Endodermal cell (in vitro differentiated cells): ENCODE measurements around the gene MLANA. TPM values are rescaled to one million over a fixed set of nuclear protein-coding genes. Genes with fewer than 3 reads are reported as not detected.

Experiments used
- DNase-seq: peaks from one replicate; pipeline ENCODE4 v3.0.0-alpha.2; 2017
- H3K27ac ChIP-seq: 2 replicates; pipeline ENCODE4 v1.5.1; 2013; ENCODE audit warnings: mild to moderate bottlenecking, low read depth, low read length, moderate library complexity
- H3K27me3 ChIP-seq: 2 replicates; pipeline ENCODE4 v1.6.1; 2013; ENCODE audit warnings: mild to moderate bottlenecking, low read length, moderate library complexity; ENCODE audit not compliant: insufficient read depth, control insufficient read depth, poor library complexity, severe bottlenecking
- H3K36me3 ChIP-seq: 2 replicates; pipeline ENCODE4 v1.7.0; 2013; ENCODE audit warnings: mild to moderate bottlenecking, low read length, moderate library complexity; ENCODE audit not compliant: control insufficient read depth, insufficient read depth
- H3K4me1 ChIP-seq: one replicate; pipeline ENCODE4 v1.7.0; 2013; ENCODE audit warnings: low read length; ENCODE audit not compliant: control insufficient read depth, insufficient read depth
- H3K4me3 ChIP-seq: 2 replicates; pipeline ENCODE4 v1.5.1; 2013; ENCODE audit warnings: mild to moderate bottlenecking, low read length, moderate library complexity
- H3K9ac ChIP-seq: 2 replicates; pipeline ENCODE4 v1.6.1; 2013; ENCODE audit warnings: mild to moderate bottlenecking, low read length, moderate library complexity; ENCODE audit not compliant: poor library complexity, severe bottlenecking; ENCODE audit errors: extremely low read depth
- H3K9me3 ChIP-seq: 2 replicates; pipeline ENCODE4 v1.6.1; 2013; ENCODE audit warnings: mild to moderate bottlenecking, low read length, moderate library complexity; ENCODE audit not compliant: control insufficient read depth
- H3K27ac Mint-ChIP-seq: 2 replicates; pipeline ENCODE4 v1.8.0; 2020; ENCODE audit warnings: mixed read lengths
- H3K27me3 Mint-ChIP-seq: 2 replicates; pipeline ENCODE4 v1.8.0; 2021; ENCODE audit warnings: mild to moderate bottlenecking, mixed read lengths; ENCODE audit not compliant: insufficient read depth
- H3K36me3 Mint-ChIP-seq: 2 replicates; pipeline ENCODE4 v1.8.0; 2020; ENCODE audit warnings: low read depth, mixed read lengths
- H3K4me1 Mint-ChIP-seq: 2 replicates; pipeline ENCODE4 v1.8.0; 2020; ENCODE audit warnings: mixed read lengths
- H3K4me3 Mint-ChIP-seq: 2 replicates; pipeline ENCODE4 v1.8.0; 2020; ENCODE audit warnings: mild to moderate bottlenecking, moderate library complexity, mixed read lengths
- H3K9me3 Mint-ChIP-seq: 2 replicates; pipeline ENCODE4 v1.8.0; 2020; ENCODE audit warnings: mild to moderate bottlenecking, mixed read lengths
- CTCF ChIP-seq: fragments of 200-600 bp; sonication (generic); conservative IDR thresholded peaks from 2 replicates; pipeline ENCODE4 v1.5.0; 2021; ENCODE audit warnings: antibody characterized with exemption, mild to moderate bottlenecking
- WGBS, 2 experiments: methylation state at CpG; one replicate each; pipeline versions ENCODE4 v1.1.5 to v1.1.7; 2013; ENCODE audit warnings: missing lambda C conversion rate in 2 of 2, mixed read lengths in 1 of 2; ENCODE audit not compliant: insufficient coverage in 1 of 2, insufficient read length in 1 of 2; 5-methylcytosine and 5-hydroxymethylcytosine counted together
- total RNA-seq, 2 donors: library from RNA; stranded (reverse); fragmentation: NEBNext Ultra II Directional in 1 of 2; extraction: Animal tissue kit (Norgen Biotek cat#: 25700) in 1 of 2; gene quantifications; 2 replicates in 1 of 2; 3 replicates in 1 of 2; pipeline ENCODE4 v1.2.1, GENCODE V29; 2021

The MLANA gene
- total RNA-seq, 2 donors from 2014 or later: not detected

- no peaks in the 10 kb centered on the region for H3K27me3 ChIP-seq
- no peak overlapping the region for H3K4me3 ChIP-seq
- no peak for DNase-seq
- no peak overlapping the region for H3K9ac ChIP-seq
- H3K4me3 Mint-ChIP-seq: no peak overlapping the region
- H3K4me1 Mint-ChIP-seq: peaks cover 4% of the 10 kb centered on the region
- no peaks in the 10 kb centered on the region for H3K4me1 ChIP-seq
- no peak overlapping the region for H3K27ac ChIP-seq
- no peaks in the 10 kb centered on the region for H3K9me3 ChIP-seq
- TF ChIP-seq CTCF: no peak
- H3K9me3 Mint-ChIP-seq: no peaks in the 10 kb centered on the region
- H3K36me3 Mint-ChIP-seq: no peaks in the 10 kb centered on the region
- H3K36me3 ChIP-seq: no peaks in the 10 kb centered on the region
- H3K27ac Mint-ChIP-seq: no peak overlapping the region
- H3K27me3 Mint-ChIP-seq: peaks cover 6% of the 10 kb centered on the region
- WGBS, 2 experiments: 88 to 100% methylated on average over 1 to 2 of the region's 2 CpGs
Measured at GRCh38 chr9:5863092-5863746, 27.5 kb upstream of the MLANA start.

GRCh38 chr9:5864446-5864845 is 26.2 kb upstream of the MLANA start:
- Mint-ChIP-seq H3K4me3 (no peak overlapping the region), H3K36me3 (no peaks in the 10 kb centered on the region)
- no peak for TF ChIP-seq CTCF

GRCh38 chr9:5866272-5866671 is 24.4 kb upstream of the MLANA start:
- H3K4me1 ChIP-seq: no peaks in the 10 kb centered on the region
- Mint-ChIP-seq H3K9me3 (no peaks in the 10 kb centered on the region), H3K27ac (no peak overlapping the region), H3K36me3 (no peaks in the 10 kb centered on the region), H3K27me3 (peaks cover 4% of the 10 kb centered on the region), H3K4me3 (no peak overlapping the region), H3K4me1 (peaks cover 4% of the 10 kb centered on the region)
- TF ChIP-seq CTCF: no peak
- no peak overlapping the region for H3K27ac ChIP-seq
- no peak overlapping the region for H3K4me3 ChIP-seq
- no peaks in the 10 kb centered on the region for H3K27me3 ChIP-seq
- 90% methylated on average over 1 of the region's 2 CpGs; no CpG with 5 or more reads in 1 of the 2 experiments for WGBS, 2 experiments
- H3K9me3 ChIP-seq: no peaks in the 10 kb centered on the region
- no peaks in the 10 kb centered on the region for H3K36me3 ChIP-seq
- DNase-seq: no peak
- H3K9ac ChIP-seq: no peak overlapping the region

More at GRCh38 chr9:5864446-5864845, 26.2 kb upstream of the MLANA start:
- H3K9ac ChIP-seq: no peak overlapping the region
- no peak overlapping the region for H3K4me3 ChIP-seq
- H3K9me3 Mint-ChIP-seq: no peaks in the 10 kb centered on the region
- H3K9me3 ChIP-seq: no peaks in the 10 kb centered on the region
- H3K27ac ChIP-seq: no peak overlapping the region
- peaks cover 4% of the 10 kb centered on the region for H3K4me1 Mint-ChIP-seq
- H3K27me3 ChIP-seq: no peaks in the 10 kb centered on the region
- H3K27me3 Mint-ChIP-seq: no peaks in the 10 kb centered on the region
- no peak overlapping the region for H3K27ac Mint-ChIP-seq
- H3K4me1 ChIP-seq: no peaks in the 10 kb centered on the region
- no peak for DNase-seq
- no peaks in the 10 kb centered on the region for H3K36me3 ChIP-seq
- 89 to 90% methylated on average over 1 to 4 of the region's 4 CpGs for WGBS, 2 experiments
